SIG-M5 treated with dmso at 0.1 percent for 504 hours (cell line): Measurements from ENCODE around the gene CAMK1D.
A peak's percentile ranks its signal among the peaks of the same experiment; 100 is the strongest.

Experiments used
- DNase-seq: peaks from one replicate; lab custom pipeline; 2025; ENCODE audit not compliant: unreplicated experiment; lab: John Stamatoyannopoulos, UW

CAMK1D gene

DNA sequence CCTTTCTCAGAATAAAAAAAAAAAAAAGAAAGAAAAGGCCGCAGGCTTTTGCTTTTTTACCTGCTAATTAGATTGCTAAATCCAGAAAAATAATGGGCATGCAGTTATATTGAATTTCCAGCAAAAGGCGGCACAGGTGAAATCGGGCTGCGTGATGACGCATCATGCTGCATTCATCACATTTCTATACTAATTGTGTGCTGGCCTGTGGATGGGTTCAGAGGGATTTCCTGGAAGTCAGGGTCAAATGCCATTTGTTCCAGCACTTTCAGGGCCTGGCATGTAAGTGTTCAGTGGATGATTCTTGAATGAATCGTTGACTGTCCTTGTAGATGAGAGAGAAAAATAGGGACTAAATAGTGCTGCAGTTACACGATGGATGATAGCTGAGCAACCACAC lies 292.7 kb downstream of the CAMK1D start:
- no peak for DNase-seq

DNA sequence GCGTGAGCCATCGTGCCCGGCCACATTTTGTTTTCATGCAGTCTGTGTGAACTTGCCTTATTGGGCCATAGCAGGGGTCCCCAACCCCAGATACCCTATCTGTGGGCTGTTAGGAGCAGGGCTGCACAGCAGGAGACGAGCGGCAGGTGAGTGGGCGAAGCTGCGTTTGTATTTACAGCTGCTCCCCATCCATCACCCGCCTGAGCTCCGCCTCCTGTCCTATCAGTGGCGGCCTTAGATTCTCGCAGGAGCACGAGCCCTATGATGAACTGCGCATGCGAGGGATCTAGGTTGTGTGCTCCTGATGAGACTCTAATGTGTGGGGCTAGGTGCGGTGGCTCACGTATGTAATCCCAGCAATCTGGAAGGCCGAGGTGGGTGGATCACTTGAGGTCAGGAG lies 293.9 kb downstream of the CAMK1D start:
- no peak for DNase-seq

DNA sequence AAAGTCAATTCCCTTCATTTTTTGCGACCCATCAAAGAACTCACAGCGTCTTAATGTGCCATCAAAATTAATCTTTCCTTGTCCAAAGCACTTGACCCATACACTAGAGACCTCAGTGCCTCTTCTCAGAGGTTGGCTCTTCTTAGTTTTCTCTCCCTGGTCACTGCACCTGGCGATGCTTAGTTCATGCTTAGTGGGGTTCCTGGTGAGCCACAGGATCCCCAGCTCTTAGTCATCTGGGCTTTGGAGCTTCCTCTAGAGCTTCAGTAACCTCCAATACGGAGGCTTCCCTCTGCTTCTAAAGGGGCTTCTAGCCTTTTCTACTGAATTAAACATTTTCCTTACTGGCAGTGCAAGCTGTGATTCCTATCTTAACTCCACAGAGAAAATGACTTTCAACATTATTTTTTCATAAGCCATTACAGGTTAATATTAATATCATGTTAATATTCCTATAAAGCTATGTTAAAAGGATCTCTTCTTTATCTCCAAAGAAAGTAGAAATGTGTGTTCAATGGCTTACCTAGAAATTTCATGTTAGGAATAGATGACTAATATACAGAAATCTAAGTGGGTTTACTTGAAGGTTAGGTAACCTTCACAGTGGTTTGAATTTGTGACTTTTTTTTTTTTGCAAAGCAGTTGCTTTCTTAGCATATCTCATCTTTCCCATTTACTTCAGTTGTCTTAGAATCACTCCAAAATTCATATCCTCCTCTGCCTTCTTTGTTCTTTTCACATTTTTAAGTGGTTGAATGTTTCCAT lies 295.2 kb downstream of the CAMK1D start:
- no peak for DNase-seq

DNA sequence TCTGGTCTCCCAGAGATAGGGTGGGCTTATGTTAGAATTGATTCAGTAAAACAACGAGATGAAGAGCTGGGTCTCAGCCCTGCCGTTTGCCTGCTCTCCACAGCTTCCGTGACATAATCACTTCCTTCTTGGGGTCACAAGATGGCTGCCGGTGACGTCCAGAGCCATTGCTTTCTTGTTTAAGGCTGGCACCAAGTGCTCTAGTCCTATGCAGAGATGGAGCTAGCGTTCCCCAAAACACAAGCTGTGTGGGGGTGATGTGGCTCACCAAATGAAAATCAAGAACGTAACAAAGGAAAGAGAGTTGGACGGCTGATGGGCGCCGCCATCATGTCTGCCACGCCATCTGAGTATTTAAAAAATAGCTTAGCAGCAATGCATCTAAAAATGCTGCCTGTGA lies 296.1 kb downstream of the CAMK1D start:
- DNase-seq = no peak

DNA sequence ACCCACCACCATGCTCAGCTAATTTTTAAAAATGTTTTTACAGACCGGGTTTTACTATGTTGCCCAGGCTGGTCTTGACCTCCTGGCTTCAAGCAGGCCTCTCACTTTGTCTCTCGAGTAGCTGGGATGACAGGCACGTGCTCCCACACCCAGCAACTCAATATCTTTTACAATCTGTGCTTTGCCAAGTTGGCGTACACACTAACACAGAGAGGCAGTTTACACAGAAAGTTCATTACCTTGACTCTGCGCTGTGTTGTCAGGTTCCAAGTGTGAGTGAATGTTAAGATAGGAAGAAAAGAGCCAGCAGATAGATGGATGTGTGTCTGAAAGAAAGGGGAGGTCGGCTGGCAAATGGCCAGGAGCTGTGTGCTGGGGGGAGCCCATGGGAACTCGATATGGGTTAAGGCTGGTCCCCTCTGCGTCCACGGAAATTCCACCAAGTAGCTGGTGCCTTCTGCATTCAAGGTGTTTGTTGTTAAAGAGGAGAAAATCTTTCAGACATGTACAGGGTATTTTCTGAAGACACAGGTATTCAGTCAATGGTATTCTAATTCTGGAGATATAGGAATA lies 299.8 kb downstream of the CAMK1D start:
- no peak for DNase-seq

DNA sequence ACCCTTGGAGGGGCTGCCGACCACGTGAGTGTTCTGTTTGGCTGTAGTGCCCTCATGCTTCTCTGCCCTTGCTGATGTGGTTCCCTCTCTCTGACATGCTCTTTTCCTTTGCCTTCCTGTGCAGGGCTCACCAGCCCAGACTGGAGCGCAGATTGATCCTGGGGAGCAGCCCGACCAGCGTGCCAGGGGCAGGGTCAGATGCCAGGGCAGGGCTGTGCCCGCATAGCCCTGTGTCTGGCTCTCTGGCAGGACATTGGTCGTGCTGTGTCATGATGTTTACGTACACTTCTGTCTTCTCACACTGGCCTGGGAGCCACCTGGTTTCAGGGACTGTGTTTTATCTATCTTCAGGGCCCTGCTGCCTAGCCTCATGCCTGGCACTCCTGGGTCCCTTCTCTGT lies 300.8 kb downstream of the CAMK1D start:
- DNase-seq = no peak

DNA sequence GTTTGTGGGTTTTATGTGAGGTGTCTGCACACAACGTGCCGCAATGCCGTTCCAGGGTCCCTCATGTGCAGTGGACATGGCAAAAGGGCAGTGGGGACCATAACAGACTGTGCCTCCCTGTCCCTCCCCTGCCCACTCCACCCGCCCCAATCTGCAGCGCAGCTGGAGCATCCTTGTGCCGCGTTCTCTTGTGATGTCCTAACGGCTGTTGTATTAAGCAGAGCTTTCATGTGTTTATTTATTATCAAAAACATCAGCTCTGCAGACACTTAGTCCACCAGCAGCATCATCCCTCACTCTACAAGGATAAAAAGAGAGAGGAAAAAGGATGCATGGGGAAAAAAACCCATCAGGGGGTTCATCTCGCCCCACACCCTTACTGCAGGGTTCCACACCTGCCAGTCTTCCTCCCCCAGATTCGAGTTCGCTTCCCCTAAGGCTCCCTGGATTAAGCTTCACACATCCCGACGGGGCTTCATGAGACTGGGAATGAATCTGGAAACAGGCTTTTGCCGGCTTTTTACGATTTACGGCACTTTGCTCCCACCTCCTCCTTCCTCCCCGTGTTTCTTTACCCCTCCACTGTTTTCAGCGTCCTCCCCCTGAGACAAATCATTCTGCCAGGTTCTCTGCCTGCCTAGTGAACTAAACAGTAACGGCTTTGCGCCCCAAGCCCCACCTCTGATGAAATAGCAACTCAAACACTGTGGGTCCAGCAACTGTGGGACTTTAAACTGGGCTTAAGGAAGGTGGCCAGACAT lies 301.4 kb downstream of the CAMK1D start:
- no peak for DNase-seq

DNA sequence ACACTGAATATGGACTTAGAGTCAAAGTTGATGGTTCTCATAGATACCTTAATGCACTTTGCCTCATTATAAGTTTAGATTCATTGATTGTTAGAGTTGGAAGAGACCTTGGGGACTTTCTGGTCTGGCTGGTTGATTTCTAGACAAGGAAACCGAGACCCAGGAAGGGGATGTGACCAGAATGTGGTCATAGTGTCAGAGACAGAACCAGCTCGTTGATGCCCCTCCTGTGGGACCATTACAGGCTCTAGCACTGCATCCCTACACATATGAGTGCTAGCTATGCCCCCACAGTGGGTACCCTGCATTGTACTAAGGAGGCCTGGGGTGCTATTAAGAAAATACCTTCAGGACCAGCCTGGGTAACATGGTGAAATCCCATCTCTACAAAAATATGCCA lies 306.6 kb downstream of the CAMK1D start:
- no peak for DNase-seq

DNA sequence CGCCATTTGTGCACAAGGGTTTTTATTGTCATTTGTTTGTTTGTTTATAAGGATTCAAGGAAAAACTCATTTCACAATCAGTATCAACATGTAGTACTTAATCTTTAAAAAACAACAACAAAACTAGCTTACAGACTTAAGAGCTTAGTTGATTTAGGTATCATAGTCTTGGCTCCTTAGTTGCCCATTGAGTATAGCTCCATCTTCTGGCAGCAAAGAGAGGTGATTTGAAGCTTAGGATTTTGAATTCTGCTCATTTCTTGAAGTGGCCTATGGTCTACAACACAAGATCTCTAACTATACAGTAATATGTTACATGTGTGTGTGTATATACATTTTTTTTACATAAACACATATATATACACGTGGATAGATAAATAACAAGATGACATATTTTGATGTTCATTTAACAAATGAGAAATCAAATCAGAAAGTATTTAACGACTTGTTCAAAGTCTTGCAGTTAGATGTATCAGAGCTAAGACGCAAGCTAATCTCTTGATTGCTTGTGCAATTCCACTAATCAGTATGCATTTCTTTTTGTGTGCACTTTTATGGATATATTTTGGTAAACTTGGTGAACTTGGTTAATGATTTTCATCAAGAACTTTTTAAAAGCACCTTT lies 307.3 kb downstream of the CAMK1D start:
- DNase-seq = peak; percentile 66

DNA sequence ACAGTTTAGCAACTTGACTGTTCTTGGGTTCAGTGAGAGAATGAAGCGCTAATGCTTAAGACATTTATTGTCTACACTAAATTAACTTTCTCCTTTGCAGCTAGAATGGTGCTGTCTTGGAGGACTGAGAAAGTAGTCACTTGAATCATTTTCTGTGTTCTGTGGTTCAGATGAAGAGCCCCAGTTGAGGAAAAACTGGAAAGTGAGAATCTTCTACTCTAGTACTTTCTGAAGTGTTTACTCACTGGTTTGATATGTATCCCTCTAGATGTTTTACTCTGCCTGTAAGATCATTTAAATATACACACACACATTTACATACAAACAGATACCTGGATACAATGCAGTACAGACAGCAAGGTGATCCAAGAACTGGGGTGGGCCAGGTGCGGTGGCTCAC lies 308.1 kb downstream of the CAMK1D start:
- no peak for DNase-seq

DNA sequence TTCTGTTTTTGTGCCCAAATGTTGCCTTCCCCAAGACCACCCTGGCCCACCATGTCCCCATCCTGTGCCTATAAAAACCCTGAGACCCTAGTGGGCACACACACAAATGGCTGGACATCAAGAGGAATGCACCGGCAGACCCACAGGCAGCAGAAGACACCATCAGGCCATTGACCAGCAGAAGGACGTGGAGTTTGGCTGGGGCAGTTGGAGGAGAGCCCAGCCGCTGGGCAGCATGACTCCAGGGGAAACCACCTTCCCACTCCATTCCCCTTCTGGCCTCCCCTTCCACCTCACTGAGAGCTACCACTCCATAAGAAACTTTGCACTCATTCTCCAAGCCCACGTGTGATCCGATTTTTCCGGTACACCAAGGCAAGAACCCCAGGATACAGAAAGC lies 309.2 kb downstream of the CAMK1D start:
- no peak for DNase-seq

DNA sequence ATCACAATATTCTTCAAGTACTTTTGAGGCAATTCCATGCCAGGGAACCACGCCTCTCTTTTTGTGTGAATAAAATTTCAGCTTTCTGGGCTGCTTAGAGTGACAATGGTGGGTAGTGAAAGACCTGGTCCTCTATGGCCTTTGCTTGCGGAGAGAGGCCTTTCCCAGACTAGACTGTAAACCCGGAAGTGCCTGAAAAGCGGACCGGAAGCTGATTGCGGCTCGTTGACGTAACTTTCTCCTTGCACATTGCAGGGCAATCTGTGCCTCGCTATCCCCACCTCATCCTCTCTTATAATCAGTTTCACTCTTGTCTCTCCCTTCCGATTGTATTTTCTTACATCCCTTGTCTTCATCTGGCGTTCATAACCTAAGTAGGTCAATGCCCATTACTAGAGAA lies 310.4 kb downstream of the CAMK1D start:
- DNase-seq = no peak

DNA sequence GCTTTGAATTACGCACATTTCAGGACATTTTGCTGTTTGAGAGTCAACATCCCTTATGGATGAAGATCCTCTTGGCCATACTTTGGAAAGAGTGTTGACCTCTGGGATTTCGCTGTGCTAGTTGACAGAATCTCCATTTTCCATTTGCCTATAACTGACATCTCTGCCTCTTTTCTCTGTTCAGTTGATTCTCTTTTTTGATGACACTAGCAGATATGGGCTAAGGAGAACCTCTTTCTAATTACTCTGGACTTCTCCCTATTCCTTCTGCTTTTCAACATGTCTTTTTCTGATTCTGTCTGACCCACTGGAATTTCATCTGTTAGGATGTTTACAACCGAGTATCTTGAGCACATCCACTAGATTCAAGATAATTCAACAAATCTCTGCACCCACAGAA lies 311.5 kb downstream of the CAMK1D start:
- no peak for DNase-seq

DNA sequence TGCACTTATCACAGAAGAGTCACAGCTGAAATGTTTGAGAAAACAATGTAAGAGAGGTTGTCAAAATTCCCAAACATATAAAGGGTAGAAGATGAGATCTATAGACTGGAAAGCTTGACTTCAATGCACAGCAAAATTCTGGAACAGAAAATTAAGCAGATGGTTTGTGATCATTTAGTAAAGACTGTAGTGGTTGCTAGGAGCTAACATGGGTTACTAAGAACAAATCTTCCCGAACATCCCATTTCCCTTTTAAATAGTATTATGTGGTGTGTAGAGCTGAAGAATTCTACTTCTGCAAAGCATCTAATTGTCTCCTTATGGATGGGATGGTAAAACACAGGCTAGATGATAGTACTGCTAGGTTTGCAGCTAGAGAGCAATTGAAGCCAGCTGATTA lies 312.3 kb downstream of the CAMK1D start:
- no peak for DNase-seq

DNA sequence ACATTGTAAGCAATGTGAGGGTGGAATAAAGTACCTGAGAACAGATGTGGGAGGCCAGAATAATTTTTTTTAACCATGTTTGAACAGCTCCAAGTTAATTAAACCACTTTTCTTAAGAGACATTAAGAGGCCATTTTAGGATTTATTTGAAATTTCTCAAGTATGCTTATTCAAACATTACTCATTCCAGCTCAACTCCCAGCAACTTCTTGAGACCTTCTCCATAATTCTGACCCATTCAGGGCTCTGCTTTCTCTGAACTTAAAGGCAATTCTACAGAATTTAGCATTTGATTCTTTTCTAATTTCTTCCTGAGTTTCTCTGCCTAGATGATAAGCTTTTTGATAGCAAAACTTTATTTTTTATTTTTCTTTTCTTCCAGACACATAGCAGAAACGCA lies 314.5 kb downstream of the CAMK1D start:
- DNase-seq = no peak

DNA sequence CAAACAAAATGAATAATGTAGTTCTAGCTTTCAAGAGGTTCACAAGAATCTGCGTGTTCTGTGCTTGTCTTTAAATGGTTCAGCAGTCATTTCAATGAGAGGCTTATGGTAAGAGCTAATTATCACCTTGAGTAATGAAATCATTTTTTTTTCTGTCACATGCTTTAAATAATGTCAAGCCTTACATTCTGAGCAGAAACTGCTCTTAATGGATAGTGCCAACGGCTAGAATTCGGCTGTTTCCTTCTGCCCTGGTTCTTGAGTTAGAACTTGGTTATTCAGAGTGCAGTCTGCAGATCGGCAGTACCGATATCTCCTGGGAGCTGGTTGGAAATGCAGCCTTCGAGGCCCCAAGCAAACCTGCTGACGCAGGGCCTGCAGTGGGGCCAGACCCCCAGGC lies 316.2 kb downstream of the CAMK1D start:
- no peak for DNase-seq

DNA sequence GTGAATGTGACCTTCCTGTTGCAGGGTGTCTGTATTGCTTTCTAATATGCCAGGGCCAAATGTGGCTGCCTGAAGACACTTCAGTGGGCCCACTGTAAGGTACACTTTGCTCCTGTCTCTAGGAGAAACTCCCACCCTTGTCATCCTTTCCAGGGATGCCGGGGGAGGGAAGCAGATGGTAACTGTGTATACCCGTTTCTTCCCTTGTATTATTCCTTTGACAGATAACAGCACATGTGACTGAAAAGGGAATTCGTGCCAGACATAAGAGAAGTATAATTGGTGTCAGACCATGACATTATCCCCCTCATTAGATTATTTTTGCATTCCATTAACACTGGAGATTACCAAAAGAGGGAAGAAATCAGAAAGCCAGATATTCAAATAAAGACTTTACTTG lies 317.7 kb downstream of the CAMK1D start:
- DNase-seq = no peak

DNA sequence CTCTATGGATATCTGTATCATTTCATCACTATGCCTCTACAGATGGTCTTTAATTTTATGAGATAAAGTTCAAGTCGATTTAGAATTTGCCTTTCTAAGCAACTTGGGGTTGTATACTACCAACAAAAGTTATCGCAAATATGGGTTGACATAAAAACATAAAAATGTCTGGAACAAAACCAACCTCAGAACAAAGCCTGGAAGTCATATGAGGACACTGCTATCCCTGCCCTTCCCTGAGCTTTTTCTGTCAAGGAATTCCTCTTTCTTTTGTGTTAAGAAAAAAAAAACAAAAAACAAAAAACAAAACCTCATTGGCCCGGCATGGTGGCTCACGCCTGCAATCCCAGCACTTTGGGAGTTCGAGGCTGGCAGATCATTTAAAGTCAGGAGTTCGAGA lies 319.3 kb downstream of the CAMK1D start:
- no peak for DNase-seq

DNA sequence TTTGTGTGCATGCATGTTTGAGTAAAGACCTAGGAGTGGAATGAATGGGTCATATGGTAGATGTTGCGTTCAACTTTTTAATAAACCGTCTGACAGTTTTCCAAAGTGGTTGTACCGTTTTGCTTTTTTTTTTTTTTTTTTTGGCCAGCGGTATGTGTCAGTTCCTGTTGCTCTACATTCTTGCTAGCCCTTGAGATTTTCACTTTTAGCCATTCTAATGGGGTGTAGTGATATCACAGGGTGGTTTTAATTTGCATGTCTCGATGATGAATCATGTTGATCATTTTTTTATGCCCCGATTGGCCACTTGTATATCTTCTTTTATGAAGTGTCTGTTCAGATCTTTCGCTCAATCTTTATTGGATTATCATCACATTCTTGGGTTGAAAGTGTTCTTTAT lies 320.7 kb downstream of the CAMK1D start:
- no peak for DNase-seq

DNA sequence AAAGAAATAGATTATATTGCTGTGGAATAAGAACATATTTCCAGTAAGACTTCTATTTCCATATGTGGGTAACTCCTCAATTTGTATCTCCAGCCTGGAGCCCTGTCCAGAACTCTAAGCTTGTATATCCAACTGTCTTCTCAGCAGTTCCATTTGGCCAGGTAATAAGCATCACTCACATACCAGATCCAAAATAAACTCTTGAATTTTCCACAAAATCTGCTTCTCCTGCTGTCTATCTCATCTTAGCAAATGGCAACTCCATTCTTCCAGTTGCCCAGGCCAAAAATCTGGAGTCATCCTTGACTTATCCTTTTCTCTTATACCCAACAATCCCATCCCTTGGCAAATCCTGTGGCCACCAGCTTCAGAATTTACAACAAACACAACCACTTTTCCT lies 325.8 kb downstream of the CAMK1D start:
- DNase-seq = no peak

DNA sequence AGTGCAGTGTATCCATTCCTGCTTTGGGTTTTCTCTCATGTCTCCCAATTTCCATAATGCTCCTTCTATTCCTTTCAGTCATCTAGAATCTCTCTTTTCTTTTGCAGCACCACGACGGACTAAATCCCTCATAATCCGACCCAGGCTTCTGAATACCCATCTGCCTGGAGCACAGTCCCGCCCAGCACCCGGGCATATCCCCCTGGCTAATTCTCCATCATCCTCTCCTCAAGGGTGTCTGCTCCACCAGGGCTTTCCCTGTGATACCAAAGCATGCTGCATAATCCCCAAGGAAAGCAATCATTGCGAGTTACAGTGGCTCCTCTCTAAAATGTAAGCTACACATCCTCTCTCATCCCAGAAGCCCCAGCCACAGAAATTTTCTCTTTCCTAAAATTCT lies 330.3 kb downstream of the CAMK1D start:
- DNase-seq = no peak

DNA sequence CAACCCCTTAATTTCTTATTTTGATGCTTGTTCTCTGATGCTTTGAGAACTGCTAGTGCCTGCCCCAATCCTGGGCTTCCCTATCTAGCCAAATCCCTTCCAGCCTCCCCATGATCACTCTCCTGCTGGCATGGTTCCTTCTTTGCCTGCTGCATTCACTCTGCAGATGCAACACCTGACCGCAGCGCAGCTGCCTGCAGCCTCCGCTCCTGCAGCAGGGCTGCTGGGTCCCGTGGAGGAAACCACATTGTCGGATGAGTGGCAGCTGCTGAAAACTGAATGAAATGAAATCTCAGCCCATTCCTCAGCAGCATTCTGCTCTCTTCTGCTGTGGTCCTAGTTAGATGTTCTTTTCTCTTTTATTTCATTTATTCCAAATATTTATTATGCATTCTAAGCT lies 331.9 kb downstream of the CAMK1D start:
- no peak for DNase-seq
